ENCODE results near the gene UTS2R.

GRCh38 chr17:82419540-82419939 lies 48.0 kb downstream of the UTS2R start:
- no peak for TF ChIP-seq ZNF501 (tag by site-specific recombination; IDR thresholded peaks at IDR 0.05)
- TF ChIP-seq ZNF426 (tag by site-specific recombination; IDR thresholded peaks at IDR 0.05): no peak
- TF ChIP-seq, protein P1, sequence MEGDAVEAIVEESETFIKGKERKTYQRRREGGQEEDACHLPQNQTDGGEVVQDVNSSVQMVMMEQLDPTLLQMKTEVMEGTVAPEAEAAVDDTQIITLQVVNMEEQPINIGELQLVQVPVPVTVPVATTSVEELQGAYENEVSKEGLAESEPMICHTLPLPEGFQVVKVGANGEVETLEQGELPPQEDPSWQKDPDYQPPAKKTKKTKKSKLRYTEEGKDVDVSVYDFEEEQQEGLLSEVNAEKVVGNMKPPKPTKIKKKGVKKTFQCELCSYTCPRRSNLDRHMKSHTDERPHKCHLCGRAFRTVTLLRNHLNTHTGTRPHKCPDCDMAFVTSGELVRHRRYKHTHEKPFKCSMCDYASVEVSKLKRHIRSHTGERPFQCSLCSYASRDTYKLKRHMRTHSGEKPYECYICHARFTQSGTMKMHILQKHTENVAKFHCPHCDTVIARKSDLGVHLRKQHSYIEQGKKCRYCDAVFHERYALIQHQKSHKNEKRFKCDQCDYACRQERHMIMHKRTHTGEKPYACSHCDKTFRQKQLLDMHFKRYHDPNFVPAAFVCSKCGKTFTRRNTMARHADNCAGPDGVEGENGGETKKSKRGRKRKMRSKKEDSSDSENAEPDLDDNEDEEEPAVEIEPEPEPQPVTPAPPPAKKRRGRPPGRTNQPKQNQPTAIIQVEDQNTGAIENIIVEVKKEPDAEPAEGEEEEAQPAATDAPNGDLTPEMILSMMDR (tag by site-specific recombination; IDR thresholded peaks at IDR 0.05): no peak
- TF ChIP-seq HOXD13 (CRISPR knock-in tag; IDR thresholded peaks at IDR 0.05; ENCODE audit: borderline replicate concordance): no peak
- TF ChIP-seq ZNF433 (tag by site-specific recombination; IDR thresholded peaks at IDR 0.05; ENCODE audit: low read depth): no peak
- no peak for TF ChIP-seq SCRT2 (tag by site-specific recombination; IDR thresholded peaks at IDR 0.05)
- no peak for TF ChIP-seq ZNF114 (tag by site-specific recombination; IDR thresholded peaks at IDR 0.05)
- TF ChIP-seq ZNF274 (IDR thresholded peaks at IDR 0.05; ENCODE audit: low read length): no peak
- no peak for TF ChIP-seq ZNF274 (tag by site-specific recombination; IDR thresholded peaks at IDR 0.05; ENCODE audit: borderline replicate concordance)
- TF ChIP-seq, protein P2, sequence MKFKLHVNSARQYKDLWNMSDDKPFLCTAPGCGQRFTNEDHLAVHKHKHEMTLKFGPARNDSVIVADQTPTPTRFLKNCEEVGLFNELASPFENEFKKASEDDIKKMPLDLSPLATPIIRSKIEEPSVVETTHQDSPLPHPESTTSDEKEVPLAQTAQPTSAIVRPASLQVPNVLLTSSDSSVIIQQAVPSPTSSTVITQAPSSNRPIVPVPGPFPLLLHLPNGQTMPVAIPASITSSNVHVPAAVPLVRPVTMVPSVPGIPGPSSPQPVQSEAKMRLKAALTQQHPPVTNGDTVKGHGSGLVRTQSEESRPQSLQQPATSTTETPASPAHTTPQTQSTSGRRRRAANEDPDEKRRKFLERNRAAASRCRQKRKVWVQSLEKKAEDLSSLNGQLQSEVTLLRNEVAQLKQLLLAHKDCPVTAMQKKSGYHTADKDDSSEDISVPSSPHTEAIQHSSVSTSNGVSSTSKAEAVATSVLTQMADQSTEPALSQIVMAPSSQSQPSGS (tag by site-specific recombination; IDR thresholded peaks at IDR 0.05; ENCODE audit: low read depth): no peak
